ENCODE results near the gene TMEM156. TPM values are rescaled to one million over a fixed set of nuclear protein-coding genes. Genes with fewer than 3 reads are reported as not detected.

TMEM156 gene
- total RNA-seq, 2 experiments from 2014 or later = 18.4 TPM

GRCh38 chr4:38935391-38936073 is 96.7 kb downstream of the TMEM156 start:
- Histone ChIP-seq H3K4me3 (ENCODE audit: low read length) (no peak overlapping the region), H3K36me3 (ENCODE audit: insufficient read depth, low read length) (no peaks in the 10 kb centered on the region), H3K27me3 (ENCODE audit: control insufficient read depth in 1 of 2, insufficient read depth in 2 of 2, low read length in 2 of 2) (no peaks in the 10 kb centered on the region), H3K9me3 (ENCODE audit: control insufficient read depth in 1 of 2, insufficient read depth in 1 of 2, low read length in 2 of 2) (no peaks in the 10 kb centered on the region), H3K4me1 (ENCODE audit: insufficient read depth, low read length) (no peaks in the 10 kb centered on the region), H3K27ac (ENCODE audit: low read depth in 1 of 2, low read length in 2 of 2) (no peak overlapping the region)
- Mint-ChIP-seq H3K27me3 (no peaks in the 10 kb centered on the region), H3K36me3 (ENCODE audit: low read depth) (no peaks in the 10 kb centered on the region), H3K27ac (no peak overlapping the region), H3K9me3 (no peaks in the 10 kb centered on the region), H3K4me1 (ENCODE audit: low read depth) (peaks cover 1% of the 10 kb centered on the region), H3K4me3 (no peak overlapping the region)
- TF ChIP-seq CTCF (IDR thresholded peaks at IDR 0.05) = no peak
- ChIA-PET POLR2A (interaction anchor here (0.7 kb wide), 1 partner anchor 128 kb away, joined by 3 read pairs; no protein-coding TSS in a partner anchor), CTCF (interaction anchor here (1.1 kb wide), 1 partner anchor 14 kb away, joined by 3 read pairs; no protein-coding TSS in a partner anchor)
- intact Hi-C loops (cut with DNase I, micrococcal nuclease) = no loop called here
- DNase-seq (no peak), ATAC-seq (ENCODE audit: poor library complexity) (no peak)

- H3K4me1 Mint-ChIP-seq (ENCODE audit: low read depth) = no peaks in the 10 kb centered on the region
- POLR2A ChIA-PET = no interaction called here
Observed at GRCh38 chr4:38931125-38931524, 101.1 kb downstream of the TMEM156 start.

GRCh38 chr4:38930707-38931106 is 101.5 kb downstream of the TMEM156 start:
- POLR2A ChIA-PET = no interaction called here
- Histone ChIP-seq H3K4me3 (ENCODE audit: low read length) (no peak overlapping the region), H3K9me3 (ENCODE audit: control insufficient read depth in 1 of 2, insufficient read depth in 1 of 2, low read length in 2 of 2) (no peaks in the 10 kb centered on the region), H3K36me3 (ENCODE audit: insufficient read depth, low read length) (no peaks in the 10 kb centered on the region), H3K4me1 (ENCODE audit: insufficient read depth, low read length) (no peaks in the 10 kb centered on the region), H3K27me3 (ENCODE audit: control insufficient read depth in 1 of 2, insufficient read depth in 2 of 2, low read length in 2 of 2) (no peaks in the 10 kb centered on the region), H3K27ac (ENCODE audit: low read depth in 1 of 2, low read length in 2 of 2) (no peak overlapping the region)
- H3K4me3 Mint-ChIP-seq = no peak overlapping the region
- H3K4me1 Mint-ChIP-seq (ENCODE audit: low read depth) = no peaks in the 10 kb centered on the region
- CTCF ChIA-PET = no interaction called here
- no peaks in the 10 kb centered on the region for H3K9me3 Mint-ChIP-seq
- intact Hi-C loops (cut with DNase I, micrococcal nuclease) = no loop called here
- H3K27ac Mint-ChIP-seq = no peak overlapping the region
- no peaks in the 10 kb centered on the region for H3K36me3 Mint-ChIP-seq (ENCODE audit: low read depth)
- no peak for ATAC-seq (ENCODE audit: poor library complexity)
- TF ChIP-seq CTCF (IDR thresholded peaks at IDR 0.05) = no peak
- no peaks in the 10 kb centered on the region for H3K27me3 Mint-ChIP-seq
- no peak for DNase-seq

More at GRCh38 chr4:38931125-38931524, 101.1 kb downstream of the TMEM156 start:
- CTCF ChIA-PET = no interaction called here
- Histone ChIP-seq H3K27ac (ENCODE audit: low read depth in 1 of 2, low read length in 2 of 2) (no peak overlapping the region), H3K36me3 (ENCODE audit: insufficient read depth, low read length) (no peaks in the 10 kb centered on the region), H3K27me3 (ENCODE audit: control insufficient read depth in 1 of 2, insufficient read depth in 2 of 2, low read length in 2 of 2) (no peaks in the 10 kb centered on the region), H3K4me3 (ENCODE audit: low read length) (no peak overlapping the region), H3K4me1 (ENCODE audit: insufficient read depth, low read length) (no peaks in the 10 kb centered on the region), H3K9me3 (ENCODE audit: control insufficient read depth in 1 of 2, insufficient read depth in 1 of 2, low read length in 2 of 2) (no peaks in the 10 kb centered on the region)
- ATAC-seq (ENCODE audit: poor library complexity) (no peak), DNase-seq (no peak)
- intact Hi-C loops (cut with DNase I, micrococcal nuclease) = no loop called here
- H3K27me3 Mint-ChIP-seq = no peaks in the 10 kb centered on the region
- no peak overlapping the region for H3K27ac Mint-ChIP-seq
- no peak for TF ChIP-seq CTCF (IDR thresholded peaks at IDR 0.05)
- no peaks in the 10 kb centered on the region for H3K9me3 Mint-ChIP-seq
- H3K36me3 Mint-ChIP-seq (ENCODE audit: low read depth) = no peaks in the 10 kb centered on the region
- no peak overlapping the region for H3K4me3 Mint-ChIP-seq
